Ramos (cell line): Measurements from ENCODE around the gene RAB10.
"Not testable (repeated sequence)": the region's sequence is repeated elsewhere in the genome, so short reads cannot be mapped to it uniquely, and the experiment has no call there.

Source experiments
- in situ Hi-C: fragments of 300-500 bp; cut with MboI; formaldehyde crosslinking; loops from one replicate; pipeline ENCODE4 v1.14.3; 2022; ENCODE audit warnings: low sequenced_read_pairs; ENCODE audit not compliant: unreplicated experiment

RAB10 gene

GRCh38 chr2:26033818-26034636, at the start of gene RAB10:
Gene RAB10, plus strand, starts transcription at chr2:26034084. Its CDS starts 525 bp downstream, at chr2:26034609.
- in situ Hi-C loops = no loop called here

GRCh38 chr2:25988134-25988533, 45.8 kb upstream of the RAB10 start:
- in situ Hi-C loops = no loop called here

GRCh38 chr2:25989154-25989553, 44.7 kb upstream of the RAB10 start:
- in situ Hi-C loops = no loop called here

GRCh38 chr2:25991965-25992364, 41.9 kb upstream of the RAB10 start:
- in situ Hi-C loops = loop anchor here (5.0 kb wide), 1 partner anchor 155 kb away; no protein-coding TSS in a partner anchor

GRCh38 chr2:25992556-25992955, 41.3 kb upstream of the RAB10 start:
- in situ Hi-C loops = loop anchor here (5.0 kb wide), 1 partner anchor 155 kb away; no protein-coding TSS in a partner anchor

GRCh38 chr2:25993049-25993448, 40.8 kb upstream of the RAB10 start:
- in situ Hi-C loops = loop anchor here (5.0 kb wide), 1 partner anchor 154 kb away; no protein-coding TSS in a partner anchor

- in situ Hi-C loops = loop anchor here (5.0 kb wide), 1 partner anchor 153 kb away; no protein-coding TSS in a partner anchor
Measured at GRCh38 chr2:25994509-25994908, 39.4 kb upstream of the RAB10 start.

- in situ Hi-C loops = no loop called here
Measured at GRCh38 chr2:25996844-25997243, 37.0 kb upstream of the RAB10 start.

- in situ Hi-C loops = not testable (repeated sequence)
Measured at GRCh38 chr2:25998816-25999383, 35.0 kb upstream of the RAB10 start.

GRCh38 chr2:25999406-25999805, 34.5 kb upstream of the RAB10 start:
- in situ Hi-C loops = not testable (repeated sequence)

- in situ Hi-C loops = no loop called here
Measured at GRCh38 chr2:26000561-26001082, 33.3 kb upstream of the RAB10 start.

- in situ Hi-C loops = no loop called here
Measured at GRCh38 chr2:26001743-26002351, 32.0 kb upstream of the RAB10 start.

- in situ Hi-C loops = no loop called here
Measured at GRCh38 chr2:26002632-26003310, 31.1 kb upstream of the RAB10 start.

GRCh38 chr2:26008095-26008494, 25.8 kb upstream of the RAB10 start:
- in situ Hi-C loops = no loop called here

GRCh38 chr2:26008851-26009566, 24.9 kb upstream of the RAB10 start:
- in situ Hi-C loops = no loop called here

- in situ Hi-C loops = no loop called here
Measured at GRCh38 chr2:26009567-26009963, 24.3 kb upstream of the RAB10 start.

GRCh38 chr2:26010943-26011342, 22.9 kb upstream of the RAB10 start:
- in situ Hi-C loops = no loop called here

GRCh38 chr2:26011609-26011989, 22.3 kb upstream of the RAB10 start:
- in situ Hi-C loops = no loop called here

- in situ Hi-C loops = no loop called here
Measured at GRCh38 chr2:26011990-26012856, 21.7 kb upstream of the RAB10 start.
